ENCODE measurements around the gene ECI1.
"Not testable (repeated sequence)": the region's sequence is repeated elsewhere in the genome, so short reads cannot be mapped to it uniquely, and the experiment has no call there.

ECI1 gene

GRCh38 chr16:2250652-2251295, 613 bp downstream of the ECI1 start:
- no peak for FAIRE-seq

GRCh38 chr16:2246301-2246885, 5.0 kb downstream of the ECI1 start:
- FAIRE-seq: no peak

GRCh38 chr16:2244926-2245795, 6.2 kb downstream of the ECI1 start:
- FAIRE-seq: no peak

- no peak for FAIRE-seq
These were observed 7.1 kb downstream of the ECI1 start for GRCh38 chr16:2244301-2244700.

GRCh38 chr16:2243781-2244180, 7.6 kb downstream of the ECI1 start:
- FAIRE-seq: no peak

GRCh38 chr16:2243031-2243528, 8.3 kb downstream of the ECI1 start:
- no peak for FAIRE-seq

- no peak for FAIRE-seq
These were observed 8.8 kb downstream of the ECI1 start for GRCh38 chr16:2242598-2242997.

GRCh38 chr16:2240331-2240730, 11.1 kb downstream of the ECI1 start:
- FAIRE-seq: not testable (repeated sequence)

GRCh38 chr16:2238838-2239675, 12.3 kb downstream of the ECI1 start:
- FAIRE-seq: no peak

GRCh38 chr16:2238150-2238837, 13.1 kb downstream of the ECI1 start:
- no peak for FAIRE-seq

- no peak for FAIRE-seq
These were observed 13.8 kb downstream of the ECI1 start for GRCh38 chr16:2237493-2238149.

- FAIRE-seq: no peak
These were observed 14.3 kb downstream of the ECI1 start for GRCh38 chr16:2237102-2237482.

- FAIRE-seq: no peak
These were observed 14.9 kb downstream of the ECI1 start, which contains the start of gene DNASE1L2 for GRCh38 chr16:2236337-2237101. DNASE1L2 (plus strand) TSS chr16:2236444; CDS start chr16:2236817, 373 bp downstream.

- no peak for FAIRE-seq
These were observed 15.6 kb downstream of the ECI1 start for GRCh38 chr16:2235695-2236336.

GRCh38 chr16:2235234-2235651, 16.1 kb downstream of the ECI1 start:
- no peak for FAIRE-seq

GRCh38 chr16:2234813-2235170, 16.6 kb downstream of the ECI1 start:
- no peak for FAIRE-seq

- no peak for FAIRE-seq
These were observed 17.2 kb downstream of the ECI1 start for GRCh38 chr16:2233872-2234812.

GRCh38 chr16:2233046-2233775, 18.2 kb downstream of the ECI1 start:
- no peak for FAIRE-seq
